AG09309 (cell line): Measurements from ENCODE around the gene PTPN14.

Experiments used
- DNase-seq: peaks from one replicate; pipeline ENCODE4 v3.0.0-alpha.2; 2010; ENCODE audit warnings: low read depth
- H3K4me3 ChIP-seq: 2 replicates; pipeline ENCODE4 v1.5.1; 2011; ENCODE audit warnings: mild to moderate bottlenecking, low read depth, low read length, moderate library complexity; ENCODE audit not compliant: control insufficient read depth
- TF ChIP-seq, protein P1 (sequence below): IDR thresholded peaks from 2 replicates; pipeline ENCODE4 v1.5.1; 2011; ENCODE audit warnings: mild to moderate bottlenecking, low read depth, low read length, inconsistent platforms; ENCODE audit not compliant: insufficient read depth, control insufficient read depth; ENCODE audit errors: missing control alignments

The PTPN14 gene

DNA sequence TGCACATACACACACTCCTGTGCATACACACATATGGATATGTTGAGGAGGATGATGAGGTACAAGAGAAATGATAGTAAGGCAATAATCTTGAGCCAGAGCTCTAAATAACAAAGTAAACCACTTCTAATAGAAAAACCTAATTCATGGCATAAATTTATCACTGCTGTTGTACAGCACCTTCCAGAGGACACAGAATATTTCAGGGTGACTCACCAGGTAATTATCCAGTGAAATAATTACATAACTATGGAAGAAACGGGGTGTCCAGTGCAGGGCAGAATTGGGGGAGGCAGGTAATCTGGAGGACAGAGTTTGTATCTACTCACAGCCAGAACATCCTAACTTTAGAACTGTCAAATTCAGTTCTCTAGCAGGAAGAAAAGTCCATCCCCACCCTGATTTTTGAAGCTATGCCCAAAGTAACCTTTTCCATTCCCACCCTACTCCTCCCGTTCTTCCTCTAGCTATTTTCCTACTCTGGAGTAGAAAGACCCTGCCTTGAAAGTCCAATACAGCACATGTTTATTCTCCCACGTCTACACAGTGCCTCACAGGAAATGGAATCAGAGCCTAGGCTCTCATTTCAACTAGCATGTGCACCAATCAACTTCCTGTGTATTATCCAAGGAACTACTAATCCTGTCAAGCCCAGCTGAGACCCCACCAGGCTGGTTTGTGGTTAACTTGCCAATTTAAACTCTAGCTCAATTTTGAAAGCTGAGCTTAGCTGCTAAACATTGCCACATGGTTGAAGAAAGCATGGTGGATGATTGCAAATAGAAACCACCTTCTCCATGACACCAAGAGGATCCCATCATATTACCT, 96.6 kb downstream of the PTPN14 start:
- TF ChIP-seq, protein P1, sequence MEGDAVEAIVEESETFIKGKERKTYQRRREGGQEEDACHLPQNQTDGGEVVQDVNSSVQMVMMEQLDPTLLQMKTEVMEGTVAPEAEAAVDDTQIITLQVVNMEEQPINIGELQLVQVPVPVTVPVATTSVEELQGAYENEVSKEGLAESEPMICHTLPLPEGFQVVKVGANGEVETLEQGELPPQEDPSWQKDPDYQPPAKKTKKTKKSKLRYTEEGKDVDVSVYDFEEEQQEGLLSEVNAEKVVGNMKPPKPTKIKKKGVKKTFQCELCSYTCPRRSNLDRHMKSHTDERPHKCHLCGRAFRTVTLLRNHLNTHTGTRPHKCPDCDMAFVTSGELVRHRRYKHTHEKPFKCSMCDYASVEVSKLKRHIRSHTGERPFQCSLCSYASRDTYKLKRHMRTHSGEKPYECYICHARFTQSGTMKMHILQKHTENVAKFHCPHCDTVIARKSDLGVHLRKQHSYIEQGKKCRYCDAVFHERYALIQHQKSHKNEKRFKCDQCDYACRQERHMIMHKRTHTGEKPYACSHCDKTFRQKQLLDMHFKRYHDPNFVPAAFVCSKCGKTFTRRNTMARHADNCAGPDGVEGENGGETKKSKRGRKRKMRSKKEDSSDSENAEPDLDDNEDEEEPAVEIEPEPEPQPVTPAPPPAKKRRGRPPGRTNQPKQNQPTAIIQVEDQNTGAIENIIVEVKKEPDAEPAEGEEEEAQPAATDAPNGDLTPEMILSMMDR = no peak
- H3K4me3 ChIP-seq = no peak overlapping the region
- no peak for DNase-seq

DNA sequence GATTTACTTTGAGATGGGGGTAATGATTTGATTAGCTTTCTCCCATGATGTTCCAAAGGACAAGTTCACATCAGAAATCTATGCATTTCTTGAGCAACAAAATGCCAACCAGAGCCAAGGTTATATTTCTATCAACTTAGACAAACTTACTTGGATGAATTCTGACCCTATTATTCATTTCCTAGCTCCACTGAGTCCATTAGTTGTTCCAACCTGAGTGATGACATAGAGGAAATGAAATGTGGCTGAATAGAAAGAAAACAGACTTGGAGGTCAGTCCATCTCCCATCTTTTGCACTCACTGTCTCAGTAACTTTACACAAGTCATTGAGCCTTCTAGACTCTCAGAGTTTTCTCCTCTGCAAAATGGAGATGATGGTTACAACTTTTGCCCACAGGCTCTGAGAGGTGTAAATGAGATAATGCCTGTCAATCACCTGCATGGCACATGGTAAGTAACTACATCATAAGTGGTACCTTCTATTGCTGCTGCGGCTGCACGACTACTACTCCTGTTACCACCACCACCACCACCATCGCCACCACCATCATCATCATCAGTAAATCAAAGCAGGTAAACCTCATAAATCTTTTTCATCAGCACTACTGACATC, 98.2 kb downstream of the PTPN14 start:
- TF ChIP-seq, protein P1 = no peak
- no peak overlapping the region for H3K4me3 ChIP-seq
- DNase-seq = no peak

DNA sequence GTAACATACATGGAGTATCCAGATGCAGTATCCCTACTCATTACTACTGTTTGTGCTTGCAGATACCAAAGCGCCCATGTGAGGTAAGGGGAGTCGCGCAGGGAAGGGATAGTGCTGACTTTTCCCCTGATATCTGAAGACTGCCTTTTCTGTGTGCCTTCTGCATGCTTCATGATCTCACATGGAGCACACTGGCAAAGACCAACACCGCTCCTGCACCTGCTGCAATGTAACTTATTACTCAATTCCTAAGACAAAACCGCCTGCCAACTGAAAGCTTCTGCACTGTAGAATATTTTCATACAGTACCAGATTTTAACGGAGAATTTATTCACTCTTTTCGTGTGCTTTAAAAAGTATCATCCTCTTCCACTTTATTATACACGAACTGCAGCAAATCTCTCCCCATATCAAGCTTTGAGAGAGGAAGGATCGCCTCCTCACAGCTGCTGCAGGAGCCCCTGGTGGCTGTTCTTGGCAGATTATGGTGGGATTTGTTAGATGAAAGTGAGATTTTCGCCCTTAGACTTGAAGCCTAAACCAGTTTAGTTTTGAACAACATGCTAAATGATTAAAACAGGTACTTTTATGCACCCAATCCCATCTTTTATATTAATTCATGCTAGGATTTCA, 99.1 kb downstream of the PTPN14 start:
- H3K4me3 ChIP-seq = no peak overlapping the region
- DNase-seq = no peak
- TF ChIP-seq, protein P1 = no peak

DNA sequence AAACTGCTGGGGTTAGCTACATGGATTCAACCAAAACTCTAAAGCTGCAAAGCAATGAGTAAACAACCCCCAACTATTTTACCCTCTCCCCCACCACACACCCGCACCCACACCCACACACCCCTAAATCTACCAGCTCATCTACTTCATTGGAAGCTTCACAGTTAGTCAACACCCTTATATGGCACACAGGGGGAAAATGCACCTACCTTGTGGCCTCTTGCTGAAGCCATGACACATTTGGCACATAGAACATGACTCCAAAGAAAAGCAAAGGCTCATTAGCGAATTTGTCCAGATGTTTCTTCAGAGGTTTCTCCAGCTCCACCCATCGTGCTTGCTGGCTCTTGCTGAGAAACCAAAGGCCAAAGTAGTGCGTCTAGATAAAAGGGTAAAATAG, 99.8 kb downstream of the PTPN14 start:
- no peak overlapping the region for H3K4me3 ChIP-seq
- TF ChIP-seq, protein P1 = no peak
- DNase-seq = no peak

DNA sequence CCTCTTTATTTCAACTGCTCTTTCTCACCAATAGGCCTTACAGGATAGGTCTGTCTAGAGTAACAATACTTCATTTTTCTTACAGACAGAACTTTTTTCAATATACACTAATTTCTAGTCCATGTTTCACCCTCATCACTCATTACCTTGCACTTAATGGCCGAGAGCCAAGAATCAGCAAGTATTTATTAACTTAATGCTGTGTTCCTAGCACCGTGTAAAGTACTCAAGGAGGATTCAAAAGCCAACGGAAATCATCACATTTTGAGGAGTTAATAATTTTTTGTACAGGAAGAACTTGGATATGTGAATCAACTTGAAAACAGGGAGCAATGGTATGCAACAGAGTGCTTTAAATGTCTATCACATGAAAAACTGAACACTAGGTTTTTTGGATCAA, 102.0 kb downstream of the PTPN14 start:
- DNase-seq = no peak
- no peak overlapping the region for H3K4me3 ChIP-seq
- TF ChIP-seq, protein P1 = no peak

DNA sequence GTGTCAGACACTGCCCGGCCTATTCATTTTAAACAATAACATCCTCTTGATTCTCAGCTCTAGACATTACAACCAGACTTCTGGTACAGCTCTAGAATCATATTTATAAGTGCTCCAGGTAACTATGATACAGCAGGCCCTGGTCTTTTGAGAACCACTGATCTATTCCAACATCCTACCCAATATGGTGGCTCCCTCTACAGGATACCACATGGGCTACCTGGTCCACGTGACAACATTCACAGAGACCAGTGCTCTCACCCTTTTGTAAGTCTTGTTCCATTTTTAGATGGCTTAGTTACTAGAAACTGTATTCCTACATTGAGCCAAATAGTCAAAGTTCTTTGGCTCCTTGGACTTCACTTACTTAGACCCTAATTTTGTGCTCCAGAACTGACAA, 102.9 kb downstream of the PTPN14 start:
- TF ChIP-seq, protein P1 = no peak
- H3K4me3 ChIP-seq = no peak overlapping the region
- no peak for DNase-seq
